ENCODE measurements around the gene PERCC1. TPM values are rescaled to one million over a fixed set of nuclear protein-coding genes. Genes with fewer than 3 reads are reported as not detected.

Gene PERCC1
- total RNA-seq, 1 donor from 2014 or later = not detected

GRCh38 chr16:1416521-1416941 lies 14.3 kb upstream of the PERCC1 start:
- no peak overlapping the region for H3K27ac Mint-ChIP-seq (ENCODE audit: unreplicated experiment)
- peaks cover 2% of the 10 kb centered on the region for H3K27me3 Mint-ChIP-seq (ENCODE audit: unreplicated experiment)
- DNase-seq (ENCODE audit: low spot score) = no peak
- no peak for TF ChIP-seq CTCF (IDR thresholded peaks at IDR 0.05; ENCODE audit: unreplicated experiment)
- no peak overlapping the region for H3K4me3 Mint-ChIP-seq (ENCODE audit: unreplicated experiment)
- H3K9me3 Mint-ChIP-seq (ENCODE audit: unreplicated experiment) = no peaks in the 10 kb centered on the region
- no peaks in the 10 kb centered on the region for H3K36me3 Mint-ChIP-seq (ENCODE audit: low read depth, unreplicated experiment)
- peaks cover 2% of the 10 kb centered on the region for H3K4me1 Mint-ChIP-seq (ENCODE audit: unreplicated experiment)

GRCh38 chr16:1420111-1420539 lies 10.8 kb upstream of the PERCC1 start:
- Mint-ChIP-seq H3K27ac (ENCODE audit: unreplicated experiment) (peak overlapping the region; percentile 75), H3K4me1 (ENCODE audit: unreplicated experiment) (peaks cover 2% of the 10 kb centered on the region), H3K9me3 (ENCODE audit: unreplicated experiment) (no peaks in the 10 kb centered on the region), H3K4me3 (ENCODE audit: unreplicated experiment) (peak overlapping the region; percentile 94), H3K27me3 (ENCODE audit: unreplicated experiment) (peaks cover 4% of the 10 kb centered on the region), H3K36me3 (ENCODE audit: low read depth, unreplicated experiment) (no peaks in the 10 kb centered on the region)
- DNase-seq (ENCODE audit: low spot score) = no peak
- TF ChIP-seq CTCF (IDR thresholded peaks at IDR 0.05; ENCODE audit: unreplicated experiment) = no peak

- H3K4me3 Mint-ChIP-seq (ENCODE audit: unreplicated experiment) = peak overlapping the region; percentile 78
- peaks cover 4% of the 10 kb centered on the region for H3K27me3 Mint-ChIP-seq (ENCODE audit: unreplicated experiment)
- no peaks in the 10 kb centered on the region for H3K9me3 Mint-ChIP-seq (ENCODE audit: unreplicated experiment)
- no peaks in the 10 kb centered on the region for H3K36me3 Mint-ChIP-seq (ENCODE audit: low read depth, unreplicated experiment)
- no peak for TF ChIP-seq CTCF (IDR thresholded peaks at IDR 0.05; ENCODE audit: unreplicated experiment)
- no peak overlapping the region for H3K27ac Mint-ChIP-seq (ENCODE audit: unreplicated experiment)
- no peaks in the 10 kb centered on the region for H3K4me1 Mint-ChIP-seq (ENCODE audit: unreplicated experiment)
- DNase-seq (ENCODE audit: low spot score) = no peak
Measured at GRCh38 chr16:1422076-1422475, 8.8 kb upstream of the PERCC1 start.

DNA sequence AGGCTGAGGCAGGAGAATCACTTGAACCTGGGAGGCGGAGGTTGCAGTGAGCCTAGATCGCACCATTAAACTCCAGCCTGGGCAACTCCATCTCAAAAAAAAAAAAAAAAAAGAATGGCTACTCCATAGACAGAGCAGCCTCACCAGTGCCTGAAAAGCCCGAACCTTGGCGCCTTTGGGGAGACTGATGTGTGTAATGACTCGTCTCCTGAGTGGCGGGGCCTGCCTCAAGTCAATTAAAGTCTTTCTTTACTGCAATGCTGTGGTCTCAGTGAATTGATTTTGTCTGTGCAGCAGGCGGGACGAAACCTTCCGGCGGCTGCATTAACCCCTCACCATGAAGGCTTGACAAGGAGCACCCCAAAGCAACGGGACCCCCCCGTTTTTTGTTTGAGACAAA lies 6.8 kb upstream of the PERCC1 start:
- no peak for DNase-seq (ENCODE audit: low spot score)
- no peak for TF ChIP-seq CTCF (IDR thresholded peaks at IDR 0.05; ENCODE audit: unreplicated experiment)
- Mint-ChIP-seq H3K36me3 (ENCODE audit: low read depth, unreplicated experiment) (no peaks in the 10 kb centered on the region), H3K27ac (ENCODE audit: unreplicated experiment) (no peak overlapping the region), H3K4me3 (ENCODE audit: unreplicated experiment) (no peak overlapping the region), H3K4me1 (ENCODE audit: unreplicated experiment) (no peaks in the 10 kb centered on the region), H3K9me3 (ENCODE audit: unreplicated experiment) (no peaks in the 10 kb centered on the region), H3K27me3 (ENCODE audit: unreplicated experiment) (peaks cover 4% of the 10 kb centered on the region)

DNA sequence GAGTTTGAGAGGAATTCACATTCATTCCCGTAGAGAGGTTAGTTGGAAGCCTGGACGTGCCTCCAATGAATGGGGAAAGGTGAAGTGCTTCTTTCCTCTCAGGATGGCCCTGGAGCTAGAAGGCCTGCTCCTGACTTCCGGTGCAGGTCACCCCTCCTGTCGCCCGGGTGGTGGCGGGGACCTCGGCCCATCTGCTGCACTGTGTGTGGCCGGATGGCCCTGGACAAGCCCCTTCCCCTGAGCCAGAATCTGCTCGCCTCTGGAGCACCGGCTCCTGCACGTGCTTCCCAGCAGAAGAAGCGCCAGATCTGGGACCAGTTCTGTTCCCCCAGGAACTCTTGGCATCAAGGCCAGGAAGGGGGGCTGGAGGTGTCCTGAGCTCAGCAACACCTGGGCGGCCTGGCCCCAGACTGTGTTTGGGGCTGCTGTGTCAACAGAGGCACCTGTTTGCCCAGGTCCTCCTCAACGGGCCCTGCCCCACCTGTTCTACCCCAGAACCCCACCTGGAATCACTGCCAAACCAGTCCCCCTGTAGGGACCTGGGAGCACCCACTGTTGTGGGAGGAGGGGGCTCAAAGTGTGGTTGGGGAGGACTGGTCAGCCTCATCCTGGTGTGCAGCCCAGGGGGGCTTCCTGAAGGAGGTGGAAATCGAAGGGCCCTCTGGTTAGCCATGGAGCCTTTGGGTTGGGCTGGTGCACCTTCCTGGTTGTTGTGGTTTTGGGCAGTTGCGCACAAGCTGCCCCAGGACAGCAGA lies 5.1 kb upstream of the PERCC1 start:
- no peak for TF ChIP-seq CTCF (IDR thresholded peaks at IDR 0.05; ENCODE audit: unreplicated experiment)
- Mint-ChIP-seq H3K27me3 (ENCODE audit: unreplicated experiment) (peaks cover 6% of the 10 kb centered on the region), H3K27ac (ENCODE audit: unreplicated experiment) (no peak overlapping the region), H3K4me3 (ENCODE audit: unreplicated experiment) (no peak overlapping the region), H3K36me3 (ENCODE audit: low read depth, unreplicated experiment) (no peaks in the 10 kb centered on the region), H3K9me3 (ENCODE audit: unreplicated experiment) (no peaks in the 10 kb centered on the region), H3K4me1 (ENCODE audit: unreplicated experiment) (no peaks in the 10 kb centered on the region)
- no peak for DNase-seq (ENCODE audit: low spot score)
